Testis (tissue), 2 donors: Measurements from ENCODE around the gene TGFBRAP1.

Source experiments
- CTCF ChIP-seq, 3 experiments: fragments of 450-650 bp in 2 of 3; fragments of 200-600 bp in 1 of 3; sonication (generic) in 1 of 3; IDR thresholded peaks; one replicate each; pipeline ENCODE4 v1.5.1; 2016 to 2019; ENCODE audit warnings: antibody characterized with exemption in 3 of 3, mild to moderate bottlenecking in 2 of 3, moderate library complexity in 1 of 3
- POLR2A ChIP-seq: fragments of 450-650 bp; IDR thresholded peaks from one replicate; pipeline ENCODE4 v1.6.1; 2017; ENCODE audit warnings: antibody characterized with exemption, mild to moderate bottlenecking, moderate library complexity

- TF ChIP-seq POLR2A (no peak), CTCF (IDR thresholded peaks at IDR 0.05) (no peak)
Observed at GRCh38 chr2:105362862-105363591, 33.5 kb upstream of the TGFBRAP1 start.
